ENCODE data around the gene PDAP1. TPM values are rescaled to one million over a fixed set of nuclear protein-coding genes. Genes with fewer than 3 reads are reported as not detected.

The PDAP1 gene
- total and polyA plus RNA-seq, 12 donors = 71.4 to 312 (median 97.6) TPM

GRCh38 chr7:99383791-99384370 lies 24.5 kb downstream of the PDAP1 start:
- no peak overlapping the region for H3K4me3 ChIP-seq
- TF ChIP-seq CTCF (IDR thresholded peaks at IDR 0.05) = no peak
- peaks cover 0 to 74% (median 11%) of the 10 kb centered on the region in 9 donors for H3K36me3 ChIP-seq
- H3K27me3 ChIP-seq = no peaks in the 10 kb centered on the region
- peaks cover 14 to 59% (median 32%) of the 10 kb centered on the region in 9 donors for H3K4me1 ChIP-seq
- no peaks in the 10 kb centered on the region for H3K9me3 ChIP-seq
- H3K27ac ChIP-seq = no peak overlapping the region
- no peak for ATAC-seq
- intact Hi-C loops (cut with DNase I) = no loop called here
- WGBS, 2 donors = 91 to 96% methylated on average over 13 of the region's 13 CpGs
- no peak for DNase-seq

GRCh38 chr7:99383203-99383602 lies 25.2 kb downstream of the PDAP1 start:
- no peaks in the 10 kb centered on the region for H3K27me3 ChIP-seq
- ATAC-seq (no peak), DNase-seq (no peak)
- WGBS, 2 donors = 88 to 89% methylated on average over 10 of the region's 10 CpGs
- peaks cover 14 to 66% (median 39%) of the 10 kb centered on the region in 9 donors for H3K4me1 ChIP-seq
- H3K36me3 ChIP-seq = peaks cover 0 to 74% (median 11%) of the 10 kb centered on the region in 9 donors
- H3K9me3 ChIP-seq = no peaks in the 10 kb centered on the region
- intact Hi-C loops (cut with DNase I) = no loop called here
- H3K4me3 ChIP-seq = no peak overlapping the region
- no peak overlapping the region for H3K27ac ChIP-seq
- no peak for TF ChIP-seq CTCF (IDR thresholded peaks at IDR 0.05)

GRCh38 chr7:99381664-99382075 lies 26.7 kb downstream of the PDAP1 start:
- H3K27ac ChIP-seq = peak overlapping the region in 4 of 10 donors; percentile 7 to 97 (median 91)
- no peak overlapping the region for H3K4me3 ChIP-seq
- ATAC-seq = peak in 3 of 8 donors; percentile 4 to 43 (median 25)
- intact Hi-C loops (cut with DNase I) = no loop called here
- peaks cover 0 to 74% (median 2%) of the 10 kb centered on the region in 9 donors for H3K36me3 ChIP-seq
- peak in 1 of 2 donors; percentile 25 for DNase-seq
- 56 to 58% methylated on average over 7 of the region's 7 CpGs for WGBS, 2 donors
- no peaks in the 10 kb centered on the region for H3K27me3 ChIP-seq
- TF ChIP-seq CTCF (IDR thresholded peaks at IDR 0.05) = no peak
- H3K9me3 ChIP-seq = no peaks in the 10 kb centered on the region
- H3K4me1 ChIP-seq = peaks cover 14 to 81% (median 41%) of the 10 kb centered on the region in 9 donors

GRCh38 chr7:99380823-99381663 lies 27.4 kb downstream of the PDAP1 start:
- Histone ChIP-seq H3K27ac (peak overlapping the region; percentile 36 to 97 (median 89)), H3K9me3 (no peaks in the 10 kb centered on the region), H3K27me3 (no peaks in the 10 kb centered on the region), H3K4me1 (peaks cover 14 to 87% (median 44%) of the 10 kb centered on the region in 9 donors), H3K4me3 (peak overlapping the region in 4 of 10 donors; percentile 36 to 50 (median 39)), H3K36me3 (peaks cover 0 to 74% (median 0%) of the 10 kb centered on the region in 9 donors)
- no peak for TF ChIP-seq CTCF (IDR thresholded peaks at IDR 0.05)
- ATAC-seq (peak in 7 of 8 donors; percentile 4 to 33 (median 15)), DNase-seq (no peak)
- 61 to 67% methylated on average over 16 of the region's 16 CpGs for WGBS, 2 donors
- intact Hi-C loops (cut with DNase I) = no loop called here
